NCI-H2081 treated with DMSO at 0.1 percent for 48 hours (cell line): ENCODE results near the gene KLHDC10.
"Not testable (repeated sequence)": the region's sequence is repeated elsewhere in the genome, so short reads cannot be mapped to it uniquely, and the experiment has no call there.

Experiments
- DNase-seq: peaks from one replicate; lab custom pipeline; 2025; lab: John Stamatoyannopoulos, UW

KLHDC10 gene

DNA sequence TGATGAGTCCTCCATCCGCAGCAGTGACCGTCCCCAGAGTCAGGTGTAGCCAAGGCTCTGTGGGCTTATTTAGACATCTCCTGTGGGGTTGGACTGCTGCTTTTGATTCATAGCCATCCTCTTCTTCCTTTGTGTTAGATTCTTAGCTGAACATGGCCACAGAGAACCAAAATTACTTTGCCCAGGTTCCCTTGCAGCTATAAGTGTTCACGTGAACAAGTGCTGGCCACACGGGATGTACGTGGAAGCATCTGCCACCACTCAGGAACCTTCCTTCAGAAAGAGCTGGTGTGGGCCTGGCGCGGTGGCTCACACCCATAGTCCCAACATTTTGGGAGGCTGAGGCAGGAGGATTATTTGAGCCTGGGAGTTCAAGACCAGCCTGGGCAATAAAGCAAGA is 85.8 kb downstream of the KLHDC10 start:
- no peak for DNase-seq

DNA sequence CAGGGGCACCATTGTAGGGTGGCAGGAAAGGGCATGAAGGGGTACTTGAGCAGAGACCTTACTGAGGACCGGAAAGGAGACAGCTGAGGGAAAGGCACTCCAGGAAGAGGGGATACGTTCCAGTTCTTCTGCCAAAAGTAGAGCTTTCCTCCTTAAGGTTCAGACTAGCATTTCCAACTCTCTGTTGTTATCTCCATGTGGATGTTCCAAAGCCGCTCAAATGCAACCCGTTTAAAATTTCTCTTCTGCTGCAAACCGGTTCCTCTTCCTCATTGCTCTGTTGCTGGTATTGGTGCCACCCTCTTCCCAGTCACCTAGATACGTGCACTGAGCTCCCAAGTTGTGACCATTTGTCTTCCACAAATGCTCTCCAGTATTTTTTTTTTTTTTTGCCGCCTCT is 87.4 kb downstream of the KLHDC10 start:
- no peak for DNase-seq

DNA sequence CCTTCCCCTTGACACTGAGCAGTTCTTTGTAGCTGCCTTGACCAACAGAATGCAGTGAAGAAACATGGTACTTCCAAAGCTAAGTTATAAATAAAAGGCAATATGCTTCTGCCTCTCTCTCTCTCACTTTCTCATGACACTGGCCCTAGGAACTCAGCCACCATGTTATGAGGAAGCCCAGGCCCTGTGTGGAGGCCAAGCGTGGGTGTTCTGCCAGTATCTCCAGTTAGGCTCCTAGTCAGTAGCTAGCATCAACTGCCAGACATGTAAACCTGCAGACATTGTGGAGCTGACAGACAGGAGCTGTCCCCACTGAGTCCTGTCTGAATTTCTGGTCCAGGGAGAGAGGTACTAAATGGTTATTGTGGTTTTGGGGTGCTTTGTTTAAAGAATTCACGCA is 89.7 kb downstream of the KLHDC10 start:
- no peak for DNase-seq

DNA sequence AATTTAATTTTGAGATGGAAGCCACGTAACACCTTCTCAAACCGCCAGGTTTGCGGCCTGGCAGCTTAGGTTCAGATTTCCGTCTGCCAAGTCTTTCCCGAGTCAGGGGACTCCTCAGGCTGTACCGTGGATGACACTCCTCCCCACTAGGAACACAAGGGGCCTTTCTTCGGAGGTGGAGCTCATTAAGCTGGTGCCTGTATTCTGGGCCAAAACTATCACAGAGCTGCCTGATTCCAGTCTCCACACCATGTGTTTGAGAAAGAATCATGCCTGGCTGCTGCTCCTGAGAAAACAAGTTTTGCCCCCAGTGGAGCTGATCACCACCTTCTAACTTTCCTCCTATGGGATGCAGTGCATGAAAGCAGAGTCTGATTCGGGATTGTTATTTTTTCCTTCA is 90.1 kb downstream of the KLHDC10 start:
- DNase-seq: no peak

DNA sequence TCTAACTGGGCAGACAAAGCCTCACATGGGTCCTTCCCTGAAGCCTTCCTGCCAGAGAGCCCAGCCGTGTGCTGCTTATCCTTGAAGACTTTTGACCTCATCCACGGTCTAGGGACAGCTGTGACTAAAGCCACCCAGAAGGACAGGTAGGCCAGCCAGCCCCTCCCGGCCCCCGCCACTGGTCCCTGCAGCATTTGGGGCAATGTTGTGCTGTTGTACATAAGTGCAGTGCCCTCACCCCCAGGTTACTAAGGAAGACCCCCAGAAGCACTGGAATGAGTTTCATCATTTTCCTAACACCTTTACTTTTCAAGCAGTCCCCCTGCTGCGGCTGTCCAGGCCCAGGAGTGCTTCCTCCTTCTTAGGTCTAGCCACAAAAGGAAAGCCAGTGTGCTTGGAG is 91.9 kb downstream of the KLHDC10 start:
- DNase-seq: no peak

DNA sequence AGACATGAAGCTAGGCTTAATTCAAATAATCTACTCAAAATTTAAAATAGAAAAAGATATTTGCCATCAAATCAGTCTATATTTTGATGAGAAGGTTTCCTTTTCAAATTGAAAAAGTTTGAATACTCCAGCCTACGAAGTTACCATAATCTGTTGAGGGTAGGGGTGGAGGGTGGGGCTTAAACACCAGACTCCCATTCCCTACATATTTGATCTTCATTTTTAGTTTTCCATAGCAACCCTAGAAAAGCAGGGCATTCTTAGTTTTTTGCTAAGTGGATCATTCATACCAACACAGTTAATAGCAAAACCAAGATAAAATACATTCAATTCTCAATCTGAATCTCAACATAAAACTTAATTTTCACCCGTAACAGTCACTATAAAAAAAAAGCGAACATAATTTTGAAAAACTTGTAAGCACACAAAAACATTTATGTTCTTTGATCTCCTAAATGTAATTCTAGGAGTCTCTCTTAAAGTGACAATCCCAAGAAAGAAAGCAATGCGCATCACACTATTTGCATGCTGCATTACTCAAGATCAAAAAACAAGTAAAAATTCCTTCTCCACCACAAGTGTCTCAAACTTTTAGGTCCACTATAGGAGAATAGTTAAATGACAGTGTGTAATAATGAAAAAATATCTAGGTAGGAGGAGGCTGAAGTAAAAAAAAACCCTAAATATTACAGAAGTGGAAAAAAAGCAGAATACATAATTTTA is 104.1 kb downstream of the KLHDC10 start:
- no peak for DNase-seq

DNA sequence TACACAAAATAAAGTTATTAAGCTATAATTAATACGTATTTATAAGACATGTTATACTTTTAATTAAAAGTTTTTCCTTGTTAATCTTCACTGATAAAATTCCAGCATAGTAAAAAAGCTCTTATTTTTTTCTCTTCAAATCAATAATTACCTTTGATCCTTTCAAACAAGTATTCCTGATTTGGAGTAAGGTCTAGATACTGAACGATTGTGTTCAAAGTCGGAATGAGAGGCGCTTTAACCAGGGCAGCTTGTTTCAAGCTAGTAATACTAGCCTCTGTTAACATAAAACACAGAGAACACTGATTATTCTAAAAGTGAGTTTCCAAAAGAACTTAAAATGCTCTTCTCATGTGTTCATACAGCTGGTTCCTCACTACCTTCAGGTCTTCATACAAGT is 107.9 kb downstream of the KLHDC10 start:
- DNase-seq: no peak

DNA sequence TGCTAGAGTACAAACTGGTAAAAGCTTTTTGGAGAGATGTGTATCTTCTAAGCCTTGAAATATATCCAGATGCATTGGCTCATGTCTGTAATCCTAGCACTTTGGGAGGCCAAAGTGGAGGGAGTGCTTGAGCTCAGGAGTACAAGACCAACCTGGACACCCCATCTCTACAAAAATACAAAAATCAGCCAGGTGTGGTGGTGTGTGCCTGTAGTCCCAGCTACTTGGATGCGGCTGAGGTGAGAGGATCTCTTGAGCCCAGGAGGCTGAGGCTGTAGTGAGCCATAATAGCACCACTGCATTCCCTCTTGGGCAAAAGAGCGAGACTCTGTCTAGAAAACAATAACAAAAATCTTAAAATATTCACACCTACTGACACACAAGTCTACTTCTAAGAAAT is 109.3 kb downstream of the KLHDC10 start:
- DNase-seq: no peak

DNA sequence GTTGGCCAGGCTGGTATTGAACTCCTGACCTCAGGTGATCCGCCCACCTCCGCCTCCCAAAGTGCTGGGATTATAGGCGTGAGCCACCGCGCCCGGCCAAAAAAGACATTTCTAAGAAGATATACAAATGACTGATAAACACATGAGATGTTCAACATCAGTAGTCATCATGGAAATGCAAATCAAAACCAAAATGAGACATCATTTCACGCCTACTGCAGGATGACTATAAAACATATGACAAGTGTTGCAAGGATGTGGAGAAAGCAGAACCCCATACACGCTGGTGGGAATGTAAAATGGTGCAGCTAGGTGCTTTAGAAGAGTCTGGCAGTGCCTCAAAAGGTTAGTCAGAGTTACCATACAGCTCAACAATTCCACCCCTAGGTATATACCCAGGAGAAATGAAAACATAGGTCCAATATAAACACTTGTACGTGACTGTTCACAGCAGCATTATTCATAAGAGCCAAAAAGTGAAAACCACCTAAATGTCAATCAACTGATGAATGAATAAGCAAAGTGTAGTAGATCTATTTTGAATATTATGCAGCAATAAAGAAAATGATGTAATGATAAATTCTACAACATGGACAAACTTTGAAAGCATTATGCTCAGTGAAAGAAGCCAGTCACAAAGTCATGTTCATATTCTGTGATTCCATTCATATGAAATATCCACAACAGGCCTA is 110.4 kb downstream of the KLHDC10 start:
- no peak for DNase-seq

DNA sequence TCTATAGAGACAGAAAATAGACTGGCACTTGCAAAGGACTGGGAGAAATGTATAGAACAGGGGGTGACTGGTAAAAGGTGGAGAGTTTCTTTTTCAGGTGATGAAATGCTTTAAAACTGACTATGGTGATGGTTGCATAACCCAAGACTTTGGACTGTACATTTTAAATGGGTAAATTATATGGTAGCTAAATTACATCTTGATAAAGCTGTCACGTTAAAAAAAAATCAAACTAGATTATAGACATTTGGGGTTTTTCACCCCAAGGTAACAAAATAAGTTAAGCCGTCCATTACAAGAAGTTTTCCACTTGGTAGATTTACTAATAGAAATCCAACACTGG is 110.9 kb downstream of the KLHDC10 start:
- DNase-seq: no peak

DNA sequence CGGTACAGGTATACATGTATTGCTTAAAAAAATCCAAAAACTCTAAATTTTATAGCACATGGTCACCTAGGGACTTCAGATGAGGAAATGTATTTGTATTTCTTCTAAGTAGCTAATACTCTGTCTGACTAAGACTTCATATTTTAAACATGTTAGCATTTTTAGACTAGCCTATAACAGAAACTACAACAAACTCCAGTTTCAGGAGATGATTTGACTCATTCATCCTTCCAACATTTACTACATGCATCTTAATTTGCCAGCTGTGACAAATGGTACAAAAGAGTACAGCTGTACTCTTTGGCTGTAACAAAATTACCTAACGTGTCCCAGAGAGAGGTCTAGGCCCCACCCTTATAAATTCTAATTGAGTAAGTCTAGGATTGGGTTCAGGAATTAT is 112.7 kb downstream of the KLHDC10 start:
- no peak for DNase-seq

DNA sequence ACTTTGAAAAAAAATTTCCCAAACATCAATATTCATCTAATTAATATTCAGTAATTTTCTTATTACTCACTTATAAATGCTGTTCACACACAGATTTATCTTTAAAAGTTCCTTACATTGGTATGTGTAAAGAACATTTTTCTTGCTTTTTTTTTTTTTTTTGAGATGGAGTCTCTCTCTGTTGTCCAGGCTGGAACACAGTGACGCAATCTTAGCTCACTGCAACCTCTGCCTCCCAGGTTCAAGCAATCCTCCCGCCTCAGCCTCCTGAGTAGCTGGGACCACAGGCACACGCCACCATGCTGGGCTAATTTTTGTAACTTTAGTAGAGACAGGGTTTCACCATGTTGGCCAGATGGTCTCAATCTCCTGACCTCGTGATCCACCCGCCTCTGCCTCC is 114.0 kb downstream of the KLHDC10 start:
- DNase-seq: not testable (repeated sequence)
